ENCODE data around the gene P2RX2. TPM values are rescaled to one million over a fixed set of nuclear protein-coding genes. Genes with fewer than 3 reads are reported as not detected.

P2RX2 gene
- total and polyA plus RNA-seq, 3 donors from 2014 or later: 2.2 to 3.0 (median 2.7) TPM

- Histone ChIP-seq H3K27ac (no peak overlapping the region), H3K4me3 (no peak overlapping the region), H3K4me1 (no peaks in the 10 kb centered on the region), H3K9me3 (no peaks in the 10 kb centered on the region), H3K27me3 (no peaks in the 10 kb centered on the region), H3K36me3 (ENCODE audit: low read depth, missing control alignments) (no peaks in the 10 kb centered on the region)
- DNase-seq: no peak
- WGBS, 2 donors: 93 to 99% methylated on average over 12 of the region's 12 CpGs
- intact Hi-C loops (cut with DNase I; ENCODE audit: low total_unique reads): no loop called here
- TF ChIP-seq CTCF (IDR thresholded peaks at IDR 0.05) (no peak), POLR2A (IDR thresholded peaks at IDR 0.05) (no peak)
Measured at GRCh38 chr12:132657004-132657727, 38.6 kb downstream of the P2RX2 start.

GRCh38 chr12:132658149-132658894 is 39.7 kb downstream of the P2RX2 start:
- H3K36me3 ChIP-seq (ENCODE audit: low read depth, missing control alignments): no peaks in the 10 kb centered on the region
- no peaks in the 10 kb centered on the region for H3K4me1 ChIP-seq
- no peaks in the 10 kb centered on the region for H3K27me3 ChIP-seq
- H3K27ac ChIP-seq: no peak overlapping the region
- TF ChIP-seq CTCF (IDR thresholded peaks at IDR 0.05) (no peak), POLR2A (IDR thresholded peaks at IDR 0.05) (no peak)
- no peak for DNase-seq
- 90 to 93% methylated on average over 32 of the region's 32 CpGs for WGBS, 2 donors
- H3K4me3 ChIP-seq: no peak overlapping the region
- no peaks in the 10 kb centered on the region for H3K9me3 ChIP-seq
- intact Hi-C loops (cut with DNase I; ENCODE audit: low total_unique reads): no loop called here

- H3K9me3 ChIP-seq: no peaks in the 10 kb centered on the region
- no peak overlapping the region for H3K27ac ChIP-seq
- TF ChIP-seq POLR2A (IDR thresholded peaks at IDR 0.05): no peak
- no peak for TF ChIP-seq CTCF (IDR thresholded peaks at IDR 0.05)
- DNase-seq: no peak
- H3K27me3 ChIP-seq: no peaks in the 10 kb centered on the region
- no peaks in the 10 kb centered on the region for H3K4me1 ChIP-seq
- 92% methylated on average over 12 to 16 of the region's 16 CpGs for WGBS, 2 donors
- H3K4me3 ChIP-seq: no peak overlapping the region
- H3K36me3 ChIP-seq (ENCODE audit: low read depth, missing control alignments): no peaks in the 10 kb centered on the region
- intact Hi-C loops (cut with DNase I; ENCODE audit: low total_unique reads): no loop called here
Measured at GRCh38 chr12:132659146-132659545, 40.6 kb downstream of the P2RX2 start.

GRCh38 chr12:132660052-132660451 is 41.5 kb downstream of the P2RX2 start:
- TF ChIP-seq POLR2A (IDR thresholded peaks at IDR 0.05) (no peak), CTCF (IDR thresholded peaks at IDR 0.05) (no peak)
- Histone ChIP-seq H3K9me3 (no peaks in the 10 kb centered on the region), H3K36me3 (ENCODE audit: low read depth, missing control alignments) (no peaks in the 10 kb centered on the region), H3K4me3 (no peak overlapping the region), H3K27me3 (no peaks in the 10 kb centered on the region), H3K4me1 (no peaks in the 10 kb centered on the region), H3K27ac (no peak overlapping the region)
- no peak for DNase-seq
- 81 to 89% methylated on average over 5 of the region's 5 CpGs for WGBS, 2 donors
- intact Hi-C loops (cut with DNase I; ENCODE audit: low total_unique reads): no loop called here
